ENCODE data around the gene WDR17.

WDR17 gene

DNA sequence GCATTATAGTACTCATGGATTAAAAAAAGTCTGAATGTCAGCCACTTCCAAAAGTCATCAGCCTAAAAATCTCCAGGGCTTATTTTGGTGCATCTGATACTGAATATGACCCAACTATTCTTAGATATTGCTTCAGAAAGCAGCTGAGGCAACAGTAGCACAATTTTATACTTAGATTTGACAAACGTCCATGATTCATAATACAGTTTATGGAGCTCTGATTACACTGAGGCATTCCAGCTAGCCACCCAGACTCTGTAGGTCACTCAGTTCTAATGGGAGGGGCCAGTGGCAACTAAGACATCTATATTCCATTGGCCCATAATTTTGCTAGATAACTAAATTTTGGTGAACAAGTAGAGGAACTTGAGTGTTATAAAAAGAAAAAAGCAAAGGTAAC, 119.4 kb downstream of the WDR17 start:
- no peaks in the 10 kb centered on the region for H3K79me1 ChIP-seq (ENCODE audit: low read length)
- no peak overlapping the region for H4K91ac ChIP-seq (ENCODE audit: low read depth, low read length)
- no peak overlapping the region for H3K14ac ChIP-seq (ENCODE audit: low read length)
- H3K36me3 ChIP-seq (ENCODE audit: control insufficient read depth in 1 of 2, insufficient read depth in 2 of 2, low read length in 2 of 2) = no peaks in the 10 kb centered on the region
- no peak overlapping the region for H4K12ac ChIP-seq (ENCODE audit: low read depth, low read length)
- H3K27me3 ChIP-seq (ENCODE audit: insufficient read depth, low read length) = no peaks in the 10 kb centered on the region
- H3K9me3 ChIP-seq (ENCODE audit: insufficient read depth, low read depth, low read length) = no peaks in the 10 kb centered on the region
- no peak overlapping the region for H3K4ac ChIP-seq (ENCODE audit: low read depth, low read length)
- no peak overlapping the region for H3K23ac ChIP-seq (ENCODE audit: low read length)
- no peak overlapping the region for H3K4me2 ChIP-seq (ENCODE audit: low read length)
- H2AFZ ChIP-seq (ENCODE audit: insufficient read depth, low read length, poor library complexity) = no peak overlapping the region
- no peak overlapping the region for H3K18ac ChIP-seq (ENCODE audit: low read length)
- no peak overlapping the region for H3K4me3 ChIP-seq (ENCODE audit: low read depth, low read length)
- no peak overlapping the region for H2BK120ac ChIP-seq (ENCODE audit: insufficient read depth, low read length, poor library complexity)
- H2BK5ac ChIP-seq (ENCODE audit: low read depth, low read length, poor library complexity) = no peak overlapping the region
- no peak overlapping the region for H3K9ac ChIP-seq (ENCODE audit: low read length)
- no peak overlapping the region for H2AK5ac ChIP-seq (ENCODE audit: low read length)
- H3K4me1 ChIP-seq (ENCODE audit: control insufficient read depth in 1 of 2, insufficient read depth in 2 of 2, low read length in 2 of 2) = no peaks in the 10 kb centered on the region
- no peak for DNase-seq
- H2BK12ac ChIP-seq (ENCODE audit: low read length) = no peak overlapping the region
- no CpG with 5 or more reads among the region's 1 CpG for WGBS (ENCODE audit: extremely low coverage, insufficient coverage, insufficient read length)
- H4K8ac ChIP-seq (ENCODE audit: low read depth, low read length) = no peak overlapping the region
- no peaks in the 10 kb centered on the region for H3K79me2 ChIP-seq (ENCODE audit: control insufficient read depth, insufficient read depth, low read length, poor library complexity)
- no peak overlapping the region for H3K27ac ChIP-seq (ENCODE audit: low read depth, low read length)

GRCh38 chr4:176186067-176186466, 120.4 kb downstream of the WDR17 start:
- Histone ChIP-seq H2BK5ac (ENCODE audit: low read depth, low read length, poor library complexity) (no peak overlapping the region), H3K4me1 (ENCODE audit: control insufficient read depth in 1 of 2, insufficient read depth in 2 of 2, low read length in 2 of 2) (no peaks in the 10 kb centered on the region), H2BK120ac (ENCODE audit: insufficient read depth, low read length, poor library complexity) (no peak overlapping the region), H4K12ac (ENCODE audit: low read depth, low read length) (no peak overlapping the region), H3K9ac (ENCODE audit: low read length) (no peak overlapping the region), H3K79me1 (ENCODE audit: low read length) (no peaks in the 10 kb centered on the region), H3K27me3 (ENCODE audit: insufficient read depth, low read length) (no peaks in the 10 kb centered on the region), H4K91ac (ENCODE audit: low read depth, low read length) (no peak overlapping the region), H3K27ac (ENCODE audit: low read depth, low read length) (no peak overlapping the region), H3K4me2 (ENCODE audit: low read length) (no peak overlapping the region), H2AFZ (ENCODE audit: insufficient read depth, low read length, poor library complexity) (no peak overlapping the region), H3K4me3 (ENCODE audit: low read depth, low read length) (no peak overlapping the region), H3K36me3 (ENCODE audit: control insufficient read depth in 1 of 2, insufficient read depth in 2 of 2, low read length in 2 of 2) (no peaks in the 10 kb centered on the region), H3K9me3 (ENCODE audit: insufficient read depth, low read depth, low read length) (no peaks in the 10 kb centered on the region), H3K79me2 (ENCODE audit: control insufficient read depth, insufficient read depth, low read length, poor library complexity) (no peaks in the 10 kb centered on the region), H3K14ac (ENCODE audit: low read length) (no peak overlapping the region), H2AK5ac (ENCODE audit: low read length) (no peak overlapping the region), H3K18ac (ENCODE audit: low read length) (no peak overlapping the region), H4K8ac (ENCODE audit: low read depth, low read length) (no peak overlapping the region), H3K23ac (ENCODE audit: low read length) (no peak overlapping the region), H2BK12ac (ENCODE audit: low read length) (no peak overlapping the region), H3K4ac (ENCODE audit: low read depth, low read length) (no peak overlapping the region)
- no peak for DNase-seq
- no CpG with 5 or more reads among the region's 2 CpGs for WGBS (ENCODE audit: extremely low coverage, insufficient coverage, insufficient read length)

DNA sequence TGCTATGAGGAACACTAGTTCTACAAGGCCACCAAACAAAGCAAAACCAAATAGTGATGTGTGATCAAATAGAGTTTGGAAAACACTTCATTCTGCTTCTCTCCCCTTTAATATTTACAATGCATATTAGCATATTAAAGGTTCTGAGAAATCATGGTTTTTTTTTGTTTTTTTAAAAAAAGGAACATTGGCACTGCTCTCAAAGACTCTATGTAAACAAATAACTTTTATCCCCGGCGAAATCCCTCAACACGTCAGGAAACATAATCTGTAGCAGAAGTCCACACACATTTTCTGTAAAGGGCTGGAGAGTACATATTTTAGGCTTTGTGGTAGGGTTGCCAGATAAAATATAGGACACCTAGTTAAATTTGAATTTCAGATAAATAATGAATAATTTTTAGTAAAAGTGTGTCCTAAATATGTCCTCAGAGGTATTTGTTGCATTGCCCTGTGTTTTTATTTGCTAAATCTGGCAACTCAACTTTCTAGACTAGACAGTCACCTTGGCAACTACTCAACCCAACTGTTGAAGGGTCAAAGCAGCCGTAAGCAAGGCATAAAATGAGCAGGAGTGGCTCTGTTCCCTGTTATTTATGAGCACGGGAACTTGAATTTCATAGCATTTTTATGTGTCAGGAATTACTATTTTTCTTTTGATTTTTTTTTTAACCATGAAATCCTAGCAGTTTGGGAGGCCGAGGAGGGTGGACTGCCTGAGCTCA, 121.2 kb downstream of the WDR17 start:
- Histone ChIP-seq H2BK5ac (ENCODE audit: low read depth, low read length, poor library complexity) (no peak overlapping the region), H3K4me2 (ENCODE audit: low read length) (no peak overlapping the region), H2AK5ac (ENCODE audit: low read length) (no peak overlapping the region), H4K91ac (ENCODE audit: low read depth, low read length) (no peak overlapping the region), H3K18ac (ENCODE audit: low read length) (no peak overlapping the region), H3K9me3 (ENCODE audit: insufficient read depth, low read depth, low read length) (no peaks in the 10 kb centered on the region), H4K12ac (ENCODE audit: low read depth, low read length) (no peak overlapping the region), H4K8ac (ENCODE audit: low read depth, low read length) (no peak overlapping the region), H2AFZ (ENCODE audit: insufficient read depth, low read length, poor library complexity) (no peak overlapping the region), H3K23ac (ENCODE audit: low read length) (no peak overlapping the region), H3K27me3 (ENCODE audit: insufficient read depth, low read length) (no peaks in the 10 kb centered on the region), H3K4me1 (ENCODE audit: control insufficient read depth in 1 of 2, insufficient read depth in 2 of 2, low read length in 2 of 2) (no peaks in the 10 kb centered on the region), H3K4me3 (ENCODE audit: low read depth, low read length) (no peak overlapping the region), H2BK120ac (ENCODE audit: insufficient read depth, low read length, poor library complexity) (no peak overlapping the region), H2BK12ac (ENCODE audit: low read length) (no peak overlapping the region), H3K36me3 (ENCODE audit: control insufficient read depth in 1 of 2, insufficient read depth in 2 of 2, low read length in 2 of 2) (no peaks in the 10 kb centered on the region), H3K9ac (ENCODE audit: low read length) (no peak overlapping the region), H3K4ac (ENCODE audit: low read depth, low read length) (no peak overlapping the region), H3K27ac (ENCODE audit: low read depth, low read length) (no peak overlapping the region), H3K79me2 (ENCODE audit: control insufficient read depth, insufficient read depth, low read length, poor library complexity) (no peaks in the 10 kb centered on the region), H3K79me1 (ENCODE audit: low read length) (no peaks in the 10 kb centered on the region), H3K14ac (ENCODE audit: low read length) (no peak overlapping the region)
- no peak for DNase-seq
- WGBS (ENCODE audit: extremely low coverage, insufficient coverage, insufficient read length) = no CpG with 5 or more reads among the region's 6 CpGs

DNA sequence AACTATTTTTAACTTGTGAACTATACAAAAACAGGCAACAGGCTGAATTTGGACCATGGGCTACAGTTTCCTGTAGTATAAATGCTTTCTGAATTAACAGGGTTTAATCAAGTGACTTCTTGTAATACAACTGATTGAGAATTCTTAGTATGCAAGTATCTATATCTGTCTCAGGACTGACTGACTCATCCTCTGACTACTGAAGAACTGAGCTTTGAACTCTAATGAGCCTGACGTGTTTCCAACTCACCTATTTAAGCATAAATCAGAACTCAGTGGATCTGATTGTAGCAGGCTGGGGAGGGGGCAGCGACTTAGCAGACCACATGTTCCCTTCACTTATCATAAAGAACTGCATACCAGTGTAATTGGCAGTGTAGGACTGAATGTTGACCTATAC, 122.0 kb downstream of the WDR17 start:
- Histone ChIP-seq H2BK5ac (ENCODE audit: low read depth, low read length, poor library complexity) (no peak overlapping the region), H3K4me3 (ENCODE audit: low read depth, low read length) (no peak overlapping the region), H3K27ac (ENCODE audit: low read depth, low read length) (no peak overlapping the region), H3K4ac (ENCODE audit: low read depth, low read length) (no peak overlapping the region), H3K36me3 (ENCODE audit: control insufficient read depth in 1 of 2, insufficient read depth in 2 of 2, low read length in 2 of 2) (no peaks in the 10 kb centered on the region), H2AK5ac (ENCODE audit: low read length) (no peak overlapping the region), H3K4me2 (ENCODE audit: low read length) (no peak overlapping the region), H2AFZ (ENCODE audit: insufficient read depth, low read length, poor library complexity) (no peak overlapping the region), H4K12ac (ENCODE audit: low read depth, low read length) (no peak overlapping the region), H3K4me1 (ENCODE audit: control insufficient read depth in 1 of 2, insufficient read depth in 2 of 2, low read length in 2 of 2) (no peaks in the 10 kb centered on the region), H4K8ac (ENCODE audit: low read depth, low read length) (no peak overlapping the region), H3K27me3 (ENCODE audit: insufficient read depth, low read length) (no peaks in the 10 kb centered on the region), H2BK120ac (ENCODE audit: insufficient read depth, low read length, poor library complexity) (no peak overlapping the region), H4K91ac (ENCODE audit: low read depth, low read length) (no peak overlapping the region), H2BK12ac (ENCODE audit: low read length) (no peak overlapping the region), H3K14ac (ENCODE audit: low read length) (no peak overlapping the region), H3K18ac (ENCODE audit: low read length) (no peak overlapping the region), H3K9me3 (ENCODE audit: insufficient read depth, low read depth, low read length) (no peaks in the 10 kb centered on the region), H3K9ac (ENCODE audit: low read length) (no peak overlapping the region), H3K79me2 (ENCODE audit: control insufficient read depth, insufficient read depth, low read length, poor library complexity) (no peaks in the 10 kb centered on the region), H3K23ac (ENCODE audit: low read length) (no peak overlapping the region), H3K79me1 (ENCODE audit: low read length) (no peaks in the 10 kb centered on the region)
- no CpG with 5 or more reads among the region's 2 CpGs for WGBS (ENCODE audit: extremely low coverage, insufficient coverage, insufficient read length)
- DNase-seq = peak in 1 of 2 donors; percentile 22
